H9 (cell line): ENCODE data around the gene NLRP13. TPM values are rescaled to one million over a fixed set of nuclear protein-coding genes. Genes with fewer than 3 reads are reported as not detected.

Experiments used
- DNase-seq: peaks from one replicate; pipeline ENCODE4 v3.0.0-alpha.2; 2017
- H2AFZ ChIP-seq: one replicate; pipeline ENCODE4 v1.6.1; 2013; ENCODE audit warnings: mild to moderate bottlenecking, low read length, control low read depth, moderate library complexity
- H2AK5ac ChIP-seq: 2 replicates; pipeline ENCODE4 v1.6.1; 2013; ENCODE audit warnings: low read length, control low read depth, mixed read lengths; ENCODE audit not compliant: insufficient read length
- H2BK120ac ChIP-seq: one replicate; pipeline ENCODE4 v1.6.1; 2013; ENCODE audit warnings: low read depth, mild to moderate bottlenecking, low read length, control low read depth, inconsistent platforms; ENCODE audit not compliant: poor library complexity, severe bottlenecking
- H2BK12ac ChIP-seq: 2 replicates; pipeline ENCODE4 v1.6.1; 2013; ENCODE audit warnings: low read length, control low read depth, mixed read lengths, low read depth; ENCODE audit not compliant: insufficient read length
- H2BK15ac ChIP-seq: 2 replicates; pipeline ENCODE4 v1.6.1; 2013; ENCODE audit warnings: low read depth, low read length, control low read depth
- H2BK20ac ChIP-seq: one replicate; pipeline ENCODE4 v1.6.1; 2013; ENCODE audit warnings: low read depth, mild to moderate bottlenecking, low read length, control low read depth, inconsistent platforms; ENCODE audit not compliant: poor library complexity, severe bottlenecking
- H2BK5ac ChIP-seq: 2 replicates; pipeline ENCODE4 v1.6.1; 2013; ENCODE audit warnings: low read length, control low read depth, mixed read lengths; ENCODE audit not compliant: insufficient read length
- H3K14ac ChIP-seq: 2 replicates; pipeline ENCODE4 v1.6.1; 2013; ENCODE audit warnings: low read length, control low read depth; ENCODE audit not compliant: insufficient read depth
- H3K18ac ChIP-seq: 2 replicates; pipeline ENCODE4 v1.6.1; 2013; ENCODE audit warnings: low read depth, mild to moderate bottlenecking, mixed read lengths, low read length, control low read depth; ENCODE audit not compliant: insufficient read length
- H3K23ac ChIP-seq: 2 replicates; pipeline ENCODE4 v1.6.1; 2013; ENCODE audit warnings: low read length, control low read depth, mixed read lengths, low read depth; ENCODE audit not compliant: insufficient read length
- H3K23me2 ChIP-seq: 2 replicates; pipeline ENCODE4 v1.6.1; 2013; ENCODE audit warnings: low read depth, mild to moderate bottlenecking, mixed read lengths, low read length, control low read depth; ENCODE audit not compliant: insufficient read length, poor library complexity, severe bottlenecking
- H3K27ac ChIP-seq: 2 replicates; pipeline ENCODE4 v1.5.1; 2013; ENCODE audit warnings: low read length, control low read depth, mixed read lengths, low read depth; ENCODE audit not compliant: insufficient read length
- H3K27me3 ChIP-seq: 2 replicates; pipeline ENCODE4 v1.6.1; 2013; ENCODE audit warnings: low read length, control low read depth, inconsistent platforms; ENCODE audit not compliant: insufficient read depth
- H3K4ac ChIP-seq: 2 replicates; pipeline ENCODE4 v1.6.1; 2013; ENCODE audit warnings: low read depth, mild to moderate bottlenecking, control low read depth, inconsistent platforms, low read length, moderate library complexity
- H3K4me1 ChIP-seq: 2 replicates; pipeline ENCODE4 v1.6.1; 2013; ENCODE audit warnings: low read length, control low read depth, inconsistent platforms; ENCODE audit not compliant: insufficient read depth
- H3K4me2 ChIP-seq: 2 replicates; pipeline ENCODE4 v1.6.1; 2013; ENCODE audit warnings: low read length, control low read depth, mixed read lengths; ENCODE audit not compliant: insufficient read length, insufficient read depth
- H3K56ac ChIP-seq: 2 replicates; pipeline ENCODE4 v1.6.1; 2013; ENCODE audit warnings: low read depth, mild to moderate bottlenecking, mixed read lengths, low read length, control low read depth; ENCODE audit not compliant: insufficient read length
- H3K79me1 ChIP-seq: 2 replicates; pipeline ENCODE4 v1.6.1; 2013; ENCODE audit warnings: low read depth, mild to moderate bottlenecking, moderate library complexity, low read length, control low read depth, inconsistent platforms; ENCODE audit not compliant: insufficient read depth, poor library complexity, severe bottlenecking
- H3K79me2 ChIP-seq: 2 replicates; pipeline ENCODE4 v1.6.1; 2013; ENCODE audit warnings: low read length, control low read depth, inconsistent platforms; ENCODE audit not compliant: insufficient read depth
- H3K9ac ChIP-seq: 2 replicates; pipeline ENCODE4 v1.6.1; 2013; ENCODE audit warnings: low read length, control low read depth, mixed read lengths; ENCODE audit not compliant: insufficient read length; ENCODE audit errors: extremely low read depth
- H3K9me3 ChIP-seq: one replicate; pipeline ENCODE4 v1.6.1; 2013; ENCODE audit warnings: low read depth, low read length, inconsistent platforms; ENCODE audit not compliant: control insufficient read depth
- H3T11ph ChIP-seq: one replicate; pipeline ENCODE4 v1.6.1; 2013; ENCODE audit warnings: mild to moderate bottlenecking, low read length, control low read depth, inconsistent platforms
- H4K20me1 ChIP-seq: one replicate; pipeline ENCODE4 v1.6.1; 2013; ENCODE audit not compliant: control insufficient read depth, insufficient read length, insufficient read depth
- H4K5ac ChIP-seq: 2 replicates; pipeline ENCODE4 v1.6.1; 2013; ENCODE audit warnings: low read depth, mild to moderate bottlenecking, mixed read lengths, low read length, control low read depth; ENCODE audit not compliant: insufficient read length
- H4K8ac ChIP-seq: replicated peaks from 2 replicates; pipeline ENCODE4 v1.6.1; 2013; ENCODE audit warnings: low read length, control low read depth, mixed read lengths, low read depth; ENCODE audit not compliant: insufficient read length
- H4K91ac ChIP-seq: 2 replicates; pipeline ENCODE4 v1.6.1; 2013; ENCODE audit warnings: low read depth, mild to moderate bottlenecking, moderate library complexity, mixed read lengths, low read length, control low read depth; ENCODE audit not compliant: insufficient read length
- H3K27ac Mint-ChIP-seq, 3 experiments: 2 replicates in 2 of 3; 3 replicates in 1 of 3; pipeline ENCODE4 v1.8.0; 2020 to 2021; ENCODE audit warnings: mixed read lengths in 3 of 3, mild to moderate bottlenecking in 1 of 3, moderate library complexity in 1 of 3
- H3K27me3 Mint-ChIP-seq: 2 replicates; pipeline ENCODE4 v1.8.0; 2021; ENCODE audit warnings: low read depth, mild to moderate bottlenecking, moderate library complexity, mixed read lengths
- H3K36me3 Mint-ChIP-seq, 3 experiments: 2 replicates in 2 of 3; 3 replicates in 1 of 3; pipeline ENCODE4 v1.8.0; 2020 to 2021; ENCODE audit warnings: low read depth in 3 of 3, mixed read lengths in 3 of 3; ENCODE audit not compliant: insufficient read depth in 1 of 3
- H3K4me1 Mint-ChIP-seq, 2 experiments: 2 replicates each; pipeline ENCODE4 v1.8.0; 2020; ENCODE audit warnings: mixed read lengths in 2 of 2
- H3K4me3 Mint-ChIP-seq, 2 experiments: 2 replicates in 1 of 2; 3 replicates in 1 of 2; pipeline ENCODE4 v1.8.0; 2020 to 2021; ENCODE audit warnings: mild to moderate bottlenecking in 2 of 2, mixed read lengths in 2 of 2, moderate library complexity in 1 of 2
- H3K9me3 Mint-ChIP-seq, 2 experiments: 2 replicates in 1 of 2; 3 replicates in 1 of 2; pipeline ENCODE4 v1.8.0; 2020; ENCODE audit warnings: mild to moderate bottlenecking in 2 of 2, mixed read lengths in 2 of 2, moderate library complexity in 1 of 2
- CTCF ChIP-seq: fragments of 200-600 bp; sonication (generic); conservative IDR thresholded peaks from 3 replicates; pipeline ENCODE4 v1.8.0; 2021; ENCODE audit warnings: antibody characterized with exemption, mild to moderate bottlenecking
- WGBS: extraction: QIAGEN DNeasy Blood & Tissue Kit; methylation state at CpG from one replicate; pipeline ENCODE4 v1.1.7; 2013; ENCODE audit warnings: missing lambda C conversion rate, low lambda C conversion rate, mixed read lengths; ENCODE audit not compliant: insufficient read length; ENCODE audit errors: extremely low coverage; 5-methylcytosine and 5-hydroxymethylcytosine counted together
- total RNA-seq: library from RNA; stranded (reverse); gene quantifications from 2 replicates; pipeline ENCODE4 v1.2.1, GENCODE V29; 2021

Gene NLRP13
- total RNA-seq, 1 experiment from 2014 or later: not detected

- no peak overlapping the region for H3K23ac ChIP-seq
- no peak overlapping the region for H2BK15ac ChIP-seq
- H2AK5ac ChIP-seq: no peak overlapping the region
- H3K27me3 Mint-ChIP-seq: no peaks in the 10 kb centered on the region
- no peaks in the 10 kb centered on the region for H3K79me2 ChIP-seq
- H4K5ac ChIP-seq: no peak overlapping the region
- no peak overlapping the region for H2BK20ac ChIP-seq
- H3K9me3 ChIP-seq: peaks cover 88% of the 10 kb centered on the region
- no peak overlapping the region for H2BK5ac ChIP-seq
- no peaks in the 10 kb centered on the region for H3K27me3 ChIP-seq
- no peak for DNase-seq
- H3K18ac ChIP-seq: no peak overlapping the region
- peaks cover 5 to 34% (median 14%) of the 10 kb centered on the region in 3 experiments; a peak in 5 of 7 replicates for H3K36me3 Mint-ChIP-seq
- H3K4me1 Mint-ChIP-seq: no peaks in the 10 kb centered on the region
- no peaks in the 10 kb centered on the region for H3K79me1 ChIP-seq
- H3K9me3 Mint-ChIP-seq: peaks cover 93 to 95% of the 10 kb centered on the region in 2 experiments
- H3K27ac Mint-ChIP-seq: no peak overlapping the region
- no peak overlapping the region for H2BK120ac ChIP-seq
- no peaks in the 10 kb centered on the region for H4K20me1 ChIP-seq
- no peak overlapping the region for H3K14ac ChIP-seq
- H2BK12ac ChIP-seq: no peak overlapping the region
- no peak overlapping the region for H4K8ac ChIP-seq
- H2AFZ ChIP-seq: no peak overlapping the region
- H3K4me2 ChIP-seq: no peak overlapping the region
- no peaks in the 10 kb centered on the region for H3K23me2 ChIP-seq
- no peak overlapping the region for H3K4me3 Mint-ChIP-seq
- no CpG with 5 or more reads among the region's 8 CpGs for WGBS
- no peak overlapping the region for H3T11ph ChIP-seq
- no peak overlapping the region for H3K27ac ChIP-seq
- no peak overlapping the region for H3K56ac ChIP-seq
- no peak overlapping the region for H4K91ac ChIP-seq
- no peak overlapping the region for H3K4ac ChIP-seq
- no peaks in the 10 kb centered on the region for H3K4me1 ChIP-seq
- no peak overlapping the region for H3K9ac ChIP-seq
- no peak for TF ChIP-seq CTCF
Observed at GRCh38 chr19:55927991-55928390, 4.1 kb downstream of the NLRP13 start.
